WTC11 (cell line): Measurements from ENCODE around the gene PPP1R27.
"Not testable (repeated sequence)": the region's sequence is repeated elsewhere in the genome, so short reads cannot be mapped to it uniquely, and the experiment has no call there.

Source experiments
- CBFB ChIP-seq: sonication (generic); formaldehyde crosslinking; IDR thresholded peaks from 2 replicates; pipeline ENCODE4 v1.8.1; 2022; ENCODE audit warnings: mild to moderate bottlenecking, low read depth, missing genetic modification reagents
- ELF4 ChIP-seq: sonication (generic); formaldehyde crosslinking; IDR thresholded peaks from 2 replicates; pipeline ENCODE4 v1.8.1; 2022; ENCODE audit warnings: low read depth, mild to moderate bottlenecking, moderate library complexity, missing genetic modification reagents
- ETV6 ChIP-seq: sonication (generic); formaldehyde crosslinking; IDR thresholded peaks from 2 replicates; pipeline ENCODE4 v1.8.1; 2022; ENCODE audit warnings: mild to moderate bottlenecking, missing genetic modification reagents
- NFYB ChIP-seq: sonication (generic); formaldehyde crosslinking; conservative IDR thresholded peaks from 2 replicates; pipeline ENCODE4 v1.8.0; 2022; ENCODE audit warnings: low read depth, missing genetic modification reagents
- PRRX2 ChIP-seq: fragments of 250-450 bp; sonication (Bioruptor Pico); IDR thresholded peaks from 2 replicates; pipeline ENCODE4 v1.8.0; 2021; ENCODE audit warnings: mild to moderate bottlenecking
- SMAD3 ChIP-seq: sonication (generic); formaldehyde crosslinking; IDR thresholded peaks from 2 replicates; pipeline ENCODE4 v1.8.0; 2022; ENCODE audit warnings: missing genetic modification reagents, mild to moderate bottlenecking, borderline replicate concordance
- ZNF121 ChIP-seq: sonication (generic); formaldehyde crosslinking; IDR thresholded peaks from 2 replicates; pipeline ENCODE4 v1.8.0; 2023; ENCODE audit warnings: missing genetic modification reagents
- TF ChIP-seq, protein P1 (sequence below): fragments of 200-600 bp; IDR thresholded peaks from 2 replicates; pipeline ENCODE4 v1.8.0; 2022; ENCODE audit warnings: antibody characterized with exemption
- TF ChIP-seq, protein P2 (sequence below): fragments of 250-450 bp; sonication (Bioruptor Pico); IDR thresholded peaks from 2 replicates; pipeline ENCODE4 v2.1.2; 2022; ENCODE audit warnings: mild to moderate bottlenecking, moderate library complexity

DNA sequence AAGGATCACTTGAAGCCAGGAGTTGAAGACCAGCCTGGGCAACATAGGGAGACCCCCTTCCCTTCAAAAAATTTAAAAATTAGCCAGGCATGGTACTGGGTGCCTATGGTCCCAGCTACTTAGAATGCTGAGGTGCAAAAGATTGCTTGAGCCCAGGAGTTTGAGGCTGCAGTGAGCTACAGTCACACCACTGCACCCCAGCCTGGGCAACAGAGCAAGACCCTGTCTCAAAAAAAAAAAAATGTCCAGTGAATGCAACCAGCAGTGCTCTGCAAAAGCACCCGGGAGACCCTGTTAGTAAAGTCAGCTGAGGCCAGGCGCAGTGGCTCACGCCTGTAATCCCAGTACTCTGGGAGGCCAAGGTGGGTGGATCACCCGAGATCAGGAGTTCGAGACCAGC lies 5.2 kb upstream of the PPP1R27 start:
- TF ChIP-seq, protein P1, sequence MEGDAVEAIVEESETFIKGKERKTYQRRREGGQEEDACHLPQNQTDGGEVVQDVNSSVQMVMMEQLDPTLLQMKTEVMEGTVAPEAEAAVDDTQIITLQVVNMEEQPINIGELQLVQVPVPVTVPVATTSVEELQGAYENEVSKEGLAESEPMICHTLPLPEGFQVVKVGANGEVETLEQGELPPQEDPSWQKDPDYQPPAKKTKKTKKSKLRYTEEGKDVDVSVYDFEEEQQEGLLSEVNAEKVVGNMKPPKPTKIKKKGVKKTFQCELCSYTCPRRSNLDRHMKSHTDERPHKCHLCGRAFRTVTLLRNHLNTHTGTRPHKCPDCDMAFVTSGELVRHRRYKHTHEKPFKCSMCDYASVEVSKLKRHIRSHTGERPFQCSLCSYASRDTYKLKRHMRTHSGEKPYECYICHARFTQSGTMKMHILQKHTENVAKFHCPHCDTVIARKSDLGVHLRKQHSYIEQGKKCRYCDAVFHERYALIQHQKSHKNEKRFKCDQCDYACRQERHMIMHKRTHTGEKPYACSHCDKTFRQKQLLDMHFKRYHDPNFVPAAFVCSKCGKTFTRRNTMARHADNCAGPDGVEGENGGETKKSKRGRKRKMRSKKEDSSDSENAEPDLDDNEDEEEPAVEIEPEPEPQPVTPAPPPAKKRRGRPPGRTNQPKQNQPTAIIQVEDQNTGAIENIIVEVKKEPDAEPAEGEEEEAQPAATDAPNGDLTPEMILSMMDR: not testable (repeated sequence)
- TF ChIP-seq PRRX2; NFYB (CRISPR knock-in tag); CBFB (CRISPR knock-in tag); ZNF121 (CRISPR knock-in tag); ELF4 (CRISPR knock-in tag); SMAD3 (CRISPR knock-in tag); ETV6 (CRISPR knock-in tag): not testable (repeated sequence)
- TF ChIP-seq, protein P2, sequence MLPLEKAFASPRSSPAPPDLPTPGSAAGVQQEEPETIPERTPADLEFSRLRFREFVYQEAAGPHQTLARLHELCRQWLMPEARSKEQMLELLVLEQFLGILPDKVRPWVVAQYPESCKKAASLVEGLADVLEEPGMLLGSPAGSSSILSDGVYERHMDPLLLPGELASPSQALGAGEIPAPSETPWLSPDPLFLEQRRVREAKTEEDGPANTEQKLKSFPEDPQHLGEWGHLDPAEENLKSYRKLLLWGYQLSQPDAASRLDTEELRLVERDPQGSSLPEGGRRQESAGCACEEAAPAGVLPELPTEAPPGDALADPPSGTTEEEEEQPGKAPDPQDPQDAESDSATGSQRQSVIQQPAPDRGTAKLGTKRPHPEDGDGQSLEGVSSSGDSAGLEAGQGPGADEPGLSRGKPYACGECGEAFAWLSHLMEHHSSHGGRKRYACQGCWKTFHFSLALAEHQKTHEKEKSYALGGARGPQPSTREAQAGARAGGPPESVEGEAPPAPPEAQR (CRISPR knock-in tag): not testable (repeated sequence)
